ENCODE results near the gene RCL1.

The RCL1 gene

GRCh38 chr9:4805191-4805918 lies 12.6 kb downstream of the RCL1 start:
- no peak for TF ChIP-seq CTCF (conservative IDR thresholded peaks at IDR 0.05)
- H3K27ac ChIP-seq: no peak overlapping the region

GRCh38 chr9:4810565-4810964 lies 17.8 kb downstream of the RCL1 start:
- H3K27ac ChIP-seq: no peak overlapping the region
- no peak for TF ChIP-seq CTCF (conservative IDR thresholded peaks at IDR 0.05)

GRCh38 chr9:4811824-4812223 lies 19.1 kb downstream of the RCL1 start:
- no peak for TF ChIP-seq CTCF (conservative IDR thresholded peaks at IDR 0.05)

GRCh38 chr9:4812858-4813257 lies 20.1 kb downstream of the RCL1 start:
- no peak for TF ChIP-seq CTCF (conservative IDR thresholded peaks at IDR 0.05)

More at GRCh38 chr9:4811824-4812223, 19.1 kb downstream of the RCL1 start:
- no peak overlapping the region for H3K27ac ChIP-seq

GRCh38 chr9:4814913-4815312 lies 22.2 kb downstream of the RCL1 start:
- H3K27ac ChIP-seq: peak overlapping the region; percentile 56
- no peak for TF ChIP-seq CTCF (conservative IDR thresholded peaks at IDR 0.05)

More at GRCh38 chr9:4812858-4813257, 20.1 kb downstream of the RCL1 start:
- no peak overlapping the region for H3K27ac ChIP-seq

GRCh38 chr9:4815381-4815956 lies 22.7 kb downstream of the RCL1 start:
- TF ChIP-seq CTCF (conservative IDR thresholded peaks at IDR 0.05): no peak
- peak overlapping the region; percentile 56 for H3K27ac ChIP-seq

GRCh38 chr9:4820168-4820567 lies 27.4 kb downstream of the RCL1 start:
- no peak for TF ChIP-seq CTCF (conservative IDR thresholded peaks at IDR 0.05)
- H3K27ac ChIP-seq: no peak overlapping the region

Measured in VCaP (cell line).